Gastrocnemius medialis (tissue), 4 donors: Measurements from ENCODE around the gene USP34. TPM values are rescaled to one million over a fixed set of nuclear protein-coding genes. Genes with fewer than 3 reads are reported as not detected.
"Not testable (repeated sequence)": the region's sequence is repeated elsewhere in the genome, so short reads cannot be mapped to it uniquely, and the experiment has no call there.

ENCODE experiments used
- ATAC-seq, 2 donors: fragments of 150-250 bp; one replicate each; pipeline ENCODE4 v1.9.1; 2016
- DNase-seq, 2 donors: peaks; one replicate each; pipeline ENCODE4 v3.0.0-alpha.2; 2019
- H3K27ac ChIP-seq, 4 donors: fragments of 200-600 bp; sonication (generic); 1 replicate in 1 of 4; 2 replicates in 3 of 4; pipeline ENCODE4 v1.5.1; 2016 to 2018; ENCODE audit warnings: mild to moderate bottlenecking in 2 of 4, moderate library complexity in 1 of 4
- H3K27me3 ChIP-seq, 3 donors: fragments of 200-600 bp; sonication (generic) in 2 of 3; 1 replicate in 1 of 3; 2 replicates in 2 of 3; pipeline versions ENCODE4 v1.5.1 to v1.6.0; 2016 to 2019; ENCODE audit warnings: mild to moderate bottlenecking in 1 of 3, moderate library complexity in 1 of 3
- H3K36me3 ChIP-seq, 2 donors: fragments of 200-600 bp; sonication (generic) in 1 of 2; one replicate each; pipeline ENCODE4 v1.5.1; 2017 to 2018
- H3K4me1 ChIP-seq, 2 donors: fragments of 200-600 bp; sonication (generic) in 1 of 2; one replicate each; pipeline ENCODE4 v1.5.1; 2016 to 2017; ENCODE audit warnings: mild to moderate bottlenecking in 2 of 2
- H3K4me3 ChIP-seq, 4 donors: fragments of 200-600 bp; sonication (generic) in 3 of 4; 1 replicate in 1 of 4; 2 replicates in 3 of 4; pipeline ENCODE4 v1.5.1; 2016 to 2019; ENCODE audit warnings: mild to moderate bottlenecking in 2 of 4
- H3K9me3 ChIP-seq, 3 donors: fragments of 200-600 bp; sonication (generic) in 2 of 3; 1 replicate in 1 of 3; 2 replicates in 2 of 3; pipeline ENCODE4 v1.5.1; 2016 to 2019
- CTCF ChIP-seq, 5 experiments: fragments of 450-650 bp in 3 of 5; fragments of 200-600 bp in 2 of 5; sonication (generic) in 2 of 5; IDR thresholded peaks in 4 of 5; conservative IDR thresholded peaks in 1 of 5; 1 replicate in 4 of 5; 2 replicates in 1 of 5; pipeline ENCODE4 v1.5.1; 2016 to 2019; ENCODE audit warnings: antibody characterized with exemption in 5 of 5, mild to moderate bottlenecking in 3 of 5, moderate library complexity in 3 of 5
- POLR2A ChIP-seq, 2 donors: fragments of 450-650 bp; IDR thresholded peaks; one replicate each; pipeline ENCODE4 v1.6.1; 2017; ENCODE audit warnings: antibody characterized with exemption in 2 of 2, mild to moderate bottlenecking in 2 of 2, moderate library complexity in 2 of 2
- in situ Hi-C, 4 donors: fragments of 200-750 bp; cut with MboI; loops; one replicate each; pipeline versions ENCODE4 v1.15.0 to v1.8.0; 2017; ENCODE audit warnings: low sequenced_read_pairs in 4 of 4
- intact Hi-C: fragments of 100-400 bp; cut with DNase I; formaldehyde crosslinking; loops from one replicate; pipeline ENCODE4 v1.15.1; 2023; ENCODE audit warnings: low total_unique reads
- total RNA-seq, 4 donors: library from RNA; depleted of rRNA; stranded (reverse); fragments of >200 nt; gene quantifications; one replicate each; pipeline versions ENCODE4 v1.1.0 to v1.2.3, GENCODE V29; 2016

USP34 gene
- total RNA-seq, 4 donors from 2014 or later: 64.5 to 150 (median 76.3) TPM

GRCh38 chr2:61158356-61158955 lies 312.4 kb downstream of the USP34 start:
- Histone ChIP-seq H3K4me1 (no peaks in the 10 kb centered on the region), H3K4me3 (no peak overlapping the region), H3K27ac (no peak overlapping the region), H3K36me3 (peaks cover 0 to 5% of the 10 kb centered on the region in 2 donors), H3K9me3 (no peaks in the 10 kb centered on the region), H3K27me3 (no peaks in the 10 kb centered on the region)
- intact Hi-C loops: no loop called here
- DNase-seq (no peak), ATAC-seq (no peak)
- in situ Hi-C loops: no loop called here
- TF ChIP-seq CTCF (IDR thresholded peaks at IDR 0.05 in 4 of 5, conservative IDR thresholded peaks at IDR 0.05 in 1 of 5): no peak
- no peak for TF ChIP-seq POLR2A (IDR thresholded peaks at IDR 0.05)

- Histone ChIP-seq H3K4me1 (no peaks in the 10 kb centered on the region), H3K27me3 (no peaks in the 10 kb centered on the region), H3K4me3 (no peak overlapping the region), H3K27ac (no peak overlapping the region), H3K9me3 (no peaks in the 10 kb centered on the region), H3K36me3 (no peaks in the 10 kb centered on the region)
- ATAC-seq (no peak), DNase-seq (no peak)
- in situ Hi-C loops (no loop called here), intact Hi-C loops (no loop called here)
- no peak for TF ChIP-seq CTCF (IDR thresholded peaks at IDR 0.05 in 4 of 5, conservative IDR thresholded peaks at IDR 0.05 in 1 of 5)
- no peak for TF ChIP-seq POLR2A (IDR thresholded peaks at IDR 0.05)
Observed at GRCh38 chr2:61157371-61158003, 313.4 kb downstream of the USP34 start.

GRCh38 chr2:61151436-61151835 lies 319.5 kb downstream of the USP34 start:
- H3K4me1 ChIP-seq: no peaks in the 10 kb centered on the region
- ATAC-seq (no peak), DNase-seq (no peak)
- in situ Hi-C loops (no loop called here), intact Hi-C loops (no loop called here)
- TF ChIP-seq POLR2A (IDR thresholded peaks at IDR 0.05): no peak
- no peak for TF ChIP-seq CTCF (IDR thresholded peaks at IDR 0.05 in 4 of 5, conservative IDR thresholded peaks at IDR 0.05 in 1 of 5)
- H3K36me3 ChIP-seq: peaks cover 0 to 25% of the 10 kb centered on the region in 2 donors
- no peak overlapping the region for H3K27ac ChIP-seq
- H3K9me3 ChIP-seq: no peaks in the 10 kb centered on the region
- no peak overlapping the region for H3K4me3 ChIP-seq
- H3K27me3 ChIP-seq: no peaks in the 10 kb centered on the region

- Histone ChIP-seq H3K27ac (no peak overlapping the region), H3K4me3 (no peak overlapping the region), H3K27me3 (no peaks in the 10 kb centered on the region), H3K4me1 (peaks cover 4 to 7% of the 10 kb centered on the region in 2 donors), H3K36me3 (peaks cover 0 to 25% of the 10 kb centered on the region in 2 donors), H3K9me3 (no peaks in the 10 kb centered on the region)
- DNase-seq (no peak), ATAC-seq (no peak)
- intact Hi-C loops: loop anchor here (10.0 kb wide), 1 partner anchor 526 kb away; no protein-coding TSS in a partner anchor
- in situ Hi-C loops: no loop called here
- TF ChIP-seq POLR2A (IDR thresholded peaks at IDR 0.05) (no peak), CTCF (IDR thresholded peaks at IDR 0.05 in 4 of 5, conservative IDR thresholded peaks at IDR 0.05 in 1 of 5) (no peak)
Observed at GRCh38 chr2:61149074-61149473, 321.8 kb downstream of the USP34 start.

GRCh38 chr2:61148091-61148490 lies 322.8 kb downstream of the USP34 start:
- H3K9me3 ChIP-seq, H3K27ac ChIP-seq, H3K27me3 ChIP-seq, ATAC-seq, in situ Hi-C loops, H3K4me3 ChIP-seq, DNase-seq, H3K4me1 ChIP-seq: not testable (repeated sequence)
- H3K36me3 ChIP-seq: peaks cover 0 to 25% of the 10 kb centered on the region in 2 donors
- intact Hi-C loops: loop anchor here (10.0 kb wide), 1 partner anchor 527 kb away; no protein-coding TSS in a partner anchor
